Body of pancreas (tissue), 4 donors: ENCODE measurements around the gene HS3ST5. TPM values are rescaled to one million over a fixed set of nuclear protein-coding genes. Genes with fewer than 3 reads are reported as not detected.

ENCODE experiments used
- ATAC-seq: fragments of 150-250 bp; one replicate; pipeline ENCODE4 v1.9.1; 2016
- DNase-seq, 4 donors: peaks; one replicate each; pipeline ENCODE4 v3.0.0-alpha.2; 2019
- H3K27ac ChIP-seq, 4 donors: fragments of 200-600 bp; sonication (generic); 1 replicate in 3 of 4; 2 replicates in 1 of 4; pipeline versions ENCODE4 v1.5.1 to v1.6.1; 2016 to 2019; ENCODE audit warnings: mild to moderate bottlenecking in 1 of 4, mixed read lengths in 1 of 4, moderate library complexity in 1 of 4
- H3K27me3 ChIP-seq, 2 donors: fragments of 200-600 bp; sonication (generic); one replicate each; pipeline ENCODE4 v1.6.0; 2016; ENCODE audit warnings: mild to moderate bottlenecking in 1 of 2
- H3K36me3 ChIP-seq, 2 donors: fragments of 200-600 bp; sonication (generic); replicated peaks in 1 of 2; 2 replicates each; pipeline ENCODE4 v1.5.1; 2016; ENCODE audit warnings: low read depth in 2 of 2; ENCODE audit not compliant: insufficient read depth in 1 of 2
- H3K4me1 ChIP-seq: fragments of 200-600 bp; sonication (generic); one replicate; pipeline ENCODE4 v1.6.0; 2016
- H3K4me3 ChIP-seq, 2 donors: fragments of 200-600 bp; sonication (generic); 1 replicate in 1 of 2; 2 replicates in 1 of 2; pipeline ENCODE4 v1.5.1; 2016 to 2019
- H3K9me3 ChIP-seq, 3 donors: fragments of 200-600 bp; sonication (generic); 1 replicate in 2 of 3; 2 replicates in 1 of 3; pipeline ENCODE4 v1.5.1; 2016
- CTCF ChIP-seq, 7 experiments: fragments of 450-650 bp in 4 of 7; fragments of 200-600 bp in 3 of 7; sonication (generic) in 3 of 7; IDR thresholded peaks; one replicate each; pipeline ENCODE4 v1.5.1; 2016 to 2019; ENCODE audit warnings: antibody characterized with exemption in 7 of 7
- POLR2A ChIP-seq, 3 donors: fragments of 450-650 bp; IDR thresholded peaks; one replicate each; pipeline ENCODE4 v1.6.1; 2016; ENCODE audit warnings: antibody characterized with exemption in 3 of 3, mild to moderate bottlenecking in 2 of 3
- WGBS, 2 donors: methylation state at CpG; one replicate each; pipeline ENCODE4 v1.1.5; 2017; 5-methylcytosine and 5-hydroxymethylcytosine counted together
- intact Hi-C: fragments of 100-400 bp; cut with DNase I; formaldehyde crosslinking; loops from one replicate; pipeline ENCODE4 v1.15.1; 2023
- total RNA-seq, 2 donors: library from RNA; depleted of rRNA; stranded (reverse); fragments of >200 nt; gene quantifications; one replicate each; pipeline ENCODE4 v1.1.0, GENCODE V29; 2016

The HS3ST5 gene
- total RNA-seq, 2 donors from 2014 or later: 0.26 TPM; not detected in 1

GRCh38 chr6:114131945-114132344 lies 210.9 kb downstream of the HS3ST5 start:
- Histone ChIP-seq H3K9me3 (no peaks in the 10 kb centered on the region), H3K4me1 (no peaks in the 10 kb centered on the region), H3K27me3 (no peaks in the 10 kb centered on the region), H3K4me3 (no peak overlapping the region), H3K27ac (no peak overlapping the region), H3K36me3 (no peaks in the 10 kb centered on the region)
- WGBS, 2 donors: 36 to 56% methylated on average over 1 of the region's 1 CpG
- no peak for TF ChIP-seq CTCF (IDR thresholded peaks at IDR 0.05)
- TF ChIP-seq POLR2A (IDR thresholded peaks at IDR 0.05): no peak
- DNase-seq: no peak
- intact Hi-C loops: no loop called here
- ATAC-seq: no peak

- WGBS, 2 donors: 72 to 77% methylated on average over 3 of the region's 3 CpGs
- ATAC-seq: no peak
Measured at GRCh38 chr6:114125576-114125975, 217.2 kb downstream of the HS3ST5 start.

GRCh38 chr6:114121913-114122662 lies 220.7 kb downstream of the HS3ST5 start:
- no peaks in the 10 kb centered on the region for H3K4me1 ChIP-seq
- no peak overlapping the region for H3K27ac ChIP-seq
- H3K36me3 ChIP-seq: no peaks in the 10 kb centered on the region
- intact Hi-C loops: no loop called here
- WGBS, 2 donors: 75 to 80% methylated on average over 5 of the region's 5 CpGs
- no peak overlapping the region for H3K4me3 ChIP-seq
- DNase-seq: no peak
- no peaks in the 10 kb centered on the region for H3K9me3 ChIP-seq
- TF ChIP-seq CTCF (IDR thresholded peaks at IDR 0.05): no peak
- H3K27me3 ChIP-seq: no peaks in the 10 kb centered on the region
- ATAC-seq: no peak

More at GRCh38 chr6:114125576-114125975, 217.2 kb downstream of the HS3ST5 start:
- intact Hi-C loops: no loop called here
- H3K36me3 ChIP-seq: no peaks in the 10 kb centered on the region
- no peak overlapping the region for H3K4me3 ChIP-seq
- DNase-seq: no peak
- no peaks in the 10 kb centered on the region for H3K9me3 ChIP-seq
- no peak overlapping the region for H3K27ac ChIP-seq
- H3K4me1 ChIP-seq: no peaks in the 10 kb centered on the region
- TF ChIP-seq CTCF (IDR thresholded peaks at IDR 0.05): no peak
- no peak for TF ChIP-seq POLR2A (IDR thresholded peaks at IDR 0.05)
- H3K27me3 ChIP-seq: no peaks in the 10 kb centered on the region

- ATAC-seq (no peak), DNase-seq (no peak)
- Histone ChIP-seq H3K4me1 (no peaks in the 10 kb centered on the region), H3K4me3 (no peak overlapping the region), H3K27ac (no peak overlapping the region), H3K36me3 (no peaks in the 10 kb centered on the region), H3K27me3 (no peaks in the 10 kb centered on the region), H3K9me3 (no peaks in the 10 kb centered on the region)
- intact Hi-C loops: no loop called here
- 71 to 73% methylated on average over 2 of the region's 2 CpGs for WGBS, 2 donors
- TF ChIP-seq CTCF (IDR thresholded peaks at IDR 0.05) (no peak), POLR2A (IDR thresholded peaks at IDR 0.05) (no peak)
Measured at GRCh38 chr6:114119056-114119455, 223.8 kb downstream of the HS3ST5 start.

- ATAC-seq (no peak), DNase-seq (no peak)
- Histone ChIP-seq H3K36me3 (no peaks in the 10 kb centered on the region), H3K4me1 (no peaks in the 10 kb centered on the region), H3K27me3 (no peaks in the 10 kb centered on the region), H3K9me3 (no peaks in the 10 kb centered on the region), H3K4me3 (no peak overlapping the region), H3K27ac (no peak overlapping the region)
- 31 to 92% methylated on average over 1 of the region's 1 CpG for WGBS, 2 donors
- no peak for TF ChIP-seq POLR2A (IDR thresholded peaks at IDR 0.05)
- no peak for TF ChIP-seq CTCF (IDR thresholded peaks at IDR 0.05)
- intact Hi-C loops: no loop called here
Measured at GRCh38 chr6:114115652-114116051, 227.2 kb downstream of the HS3ST5 start.
